ENCODE data around the gene DSCAM.

DSCAM gene

DNA sequence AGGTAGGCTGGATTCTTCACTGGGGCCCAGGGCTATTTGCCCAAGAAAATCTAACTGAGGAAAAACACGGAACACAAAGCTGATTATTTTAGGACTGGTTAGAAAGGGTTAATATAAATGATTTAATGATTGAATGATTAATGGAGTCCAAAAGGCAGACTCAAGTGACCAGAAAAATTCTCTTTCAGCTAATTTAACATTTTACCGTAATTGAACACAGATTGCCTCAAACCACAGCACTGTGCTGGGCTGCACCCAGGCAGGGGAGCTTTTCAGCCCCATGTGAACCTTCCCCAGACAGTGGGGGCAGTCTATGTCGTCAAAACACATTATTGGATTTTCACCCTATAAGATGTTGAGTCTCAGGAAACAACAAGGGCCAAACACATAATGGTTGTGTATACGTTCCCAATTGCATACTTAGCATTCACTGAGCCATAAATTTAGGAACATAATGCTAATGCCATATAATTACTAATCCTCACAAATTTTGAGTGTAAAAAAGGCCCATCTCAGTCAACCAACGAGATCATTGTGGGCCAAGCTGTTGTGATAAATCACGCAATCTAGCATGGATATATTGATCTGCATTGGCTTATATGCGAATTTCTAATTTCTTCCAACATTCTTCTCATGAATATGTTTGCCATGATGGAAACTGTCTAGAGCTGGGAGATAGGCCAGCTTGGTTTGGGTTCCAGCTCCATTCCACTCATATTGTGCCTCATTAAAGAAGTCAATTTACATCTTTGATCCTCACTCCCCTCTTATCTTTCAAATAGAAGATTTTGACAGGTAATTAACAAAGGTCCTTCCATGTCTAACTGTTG lies 27.7 kb downstream of the DSCAM start:
- Histone ChIP-seq H3K9me3 (ENCODE audit: control insufficient read depth, low read length) (no peaks in the 10 kb centered on the region), H3K4me1 (ENCODE audit: control insufficient read depth, insufficient read depth, low read length, poor library complexity, severe bottlenecking) (no peaks in the 10 kb centered on the region), H3K27me3 (replicated peaks; ENCODE audit: control insufficient read depth, insufficient read depth, low read length, poor library complexity, severe bottlenecking) (no peaks in the 10 kb centered on the region), H3K27ac (ENCODE audit: insufficient read depth, low read length, poor library complexity, severe bottlenecking) (no peak overlapping the region), H3K36me3 (ENCODE audit: control insufficient read depth, insufficient read depth, low read length) (no peaks in the 10 kb centered on the region), H3K4me3 (ENCODE audit: insufficient read depth, low read depth, low read length, poor library complexity, severe bottlenecking) (no peak overlapping the region)
- DNase-seq: no peak

- H3K4me1 ChIP-seq (ENCODE audit: control insufficient read depth, insufficient read depth, low read length, poor library complexity, severe bottlenecking): no peaks in the 10 kb centered on the region
- no peak for DNase-seq
- H3K4me3 ChIP-seq (ENCODE audit: insufficient read depth, low read depth, low read length, poor library complexity, severe bottlenecking): no peak overlapping the region
- H3K36me3 ChIP-seq (ENCODE audit: control insufficient read depth, insufficient read depth, low read length): no peaks in the 10 kb centered on the region
- H3K9me3 ChIP-seq (ENCODE audit: control insufficient read depth, low read length): no peaks in the 10 kb centered on the region
- no peak overlapping the region for H3K27ac ChIP-seq (ENCODE audit: insufficient read depth, low read length, poor library complexity, severe bottlenecking)
- no peaks in the 10 kb centered on the region for H3K27me3 ChIP-seq (replicated peaks; ENCODE audit: control insufficient read depth, insufficient read depth, low read length, poor library complexity, severe bottlenecking)
Measured at GRCh38 chr21:40813918-40814317, 33.0 kb downstream of the DSCAM start.

DNA sequence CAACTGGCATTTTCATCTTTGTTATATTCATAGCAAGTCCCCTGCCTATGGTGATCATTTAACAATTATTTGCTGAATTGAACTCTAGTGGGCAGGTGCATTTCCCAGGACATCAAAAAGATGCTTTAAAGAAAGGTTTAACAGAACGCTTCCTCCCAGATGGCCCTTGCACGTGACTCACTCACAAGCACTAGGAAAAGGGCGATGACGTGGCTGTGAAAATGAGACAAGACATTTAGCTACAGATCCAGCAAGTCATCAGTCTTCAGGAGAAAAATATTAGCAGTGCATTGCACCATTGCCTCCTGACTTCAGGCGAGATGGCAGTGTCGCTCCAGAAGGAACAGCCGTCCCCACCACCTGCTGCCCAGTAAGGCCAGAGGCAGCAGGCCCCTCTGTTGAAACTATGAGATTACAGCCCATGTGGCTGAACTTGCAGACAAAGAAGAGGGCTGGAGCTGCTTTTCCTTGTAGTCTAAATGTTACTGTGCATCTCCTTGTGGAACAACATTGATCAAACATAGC lies 37.2 kb downstream of the DSCAM start:
- no peak overlapping the region for H3K27ac ChIP-seq (ENCODE audit: insufficient read depth, low read length, poor library complexity, severe bottlenecking)
- H3K9me3 ChIP-seq (ENCODE audit: control insufficient read depth, low read length): no peaks in the 10 kb centered on the region
- DNase-seq: no peak
- no peaks in the 10 kb centered on the region for H3K36me3 ChIP-seq (ENCODE audit: control insufficient read depth, insufficient read depth, low read length)
- no peaks in the 10 kb centered on the region for H3K4me1 ChIP-seq (ENCODE audit: control insufficient read depth, insufficient read depth, low read length, poor library complexity, severe bottlenecking)
- H3K27me3 ChIP-seq (replicated peaks; ENCODE audit: control insufficient read depth, insufficient read depth, low read length, poor library complexity, severe bottlenecking): no peaks in the 10 kb centered on the region
- no peak overlapping the region for H3K4me3 ChIP-seq (ENCODE audit: insufficient read depth, low read depth, low read length, poor library complexity, severe bottlenecking)

GRCh38 chr21:40803101-40803500 lies 43.9 kb downstream of the DSCAM start:
- Histone ChIP-seq H3K36me3 (ENCODE audit: control insufficient read depth, insufficient read depth, low read length) (no peaks in the 10 kb centered on the region), H3K27me3 (replicated peaks; ENCODE audit: control insufficient read depth, insufficient read depth, low read length, poor library complexity, severe bottlenecking) (no peaks in the 10 kb centered on the region), H3K9me3 (ENCODE audit: control insufficient read depth, low read length) (peaks cover 5% of the 10 kb centered on the region), H3K4me3 (ENCODE audit: insufficient read depth, low read depth, low read length, poor library complexity, severe bottlenecking) (no peak overlapping the region), H3K27ac (ENCODE audit: insufficient read depth, low read length, poor library complexity, severe bottlenecking) (no peak overlapping the region), H3K4me1 (ENCODE audit: control insufficient read depth, insufficient read depth, low read length, poor library complexity, severe bottlenecking) (no peaks in the 10 kb centered on the region)
- no peak for DNase-seq

DNA sequence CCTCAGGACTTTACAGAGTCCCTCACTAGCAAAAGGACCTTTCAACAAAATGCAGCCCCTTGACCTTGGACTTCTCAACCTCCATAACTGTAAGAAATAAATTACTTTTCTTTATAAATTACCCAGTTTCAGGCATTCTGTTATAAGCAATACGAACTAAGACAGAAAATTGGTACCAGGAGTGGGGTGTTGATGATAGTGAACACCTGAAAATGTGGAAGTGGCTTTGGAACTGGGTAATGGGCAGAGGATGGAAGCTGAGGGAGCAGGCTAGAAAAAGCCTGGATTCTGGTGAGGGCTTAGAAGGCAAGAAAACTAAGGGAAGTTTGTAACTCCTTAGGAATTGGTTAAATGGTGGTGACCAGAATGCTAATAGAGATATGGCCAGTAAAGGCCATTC lies 46.8 kb downstream of the DSCAM start:
- no peak for DNase-seq
- Histone ChIP-seq H3K4me3 (ENCODE audit: insufficient read depth, low read depth, low read length, poor library complexity, severe bottlenecking) (no peak overlapping the region), H3K36me3 (ENCODE audit: control insufficient read depth, insufficient read depth, low read length) (no peaks in the 10 kb centered on the region), H3K9me3 (ENCODE audit: control insufficient read depth, low read length) (peaks cover 5% of the 10 kb centered on the region), H3K27me3 (replicated peaks; ENCODE audit: control insufficient read depth, insufficient read depth, low read length, poor library complexity, severe bottlenecking) (no peaks in the 10 kb centered on the region), H3K27ac (ENCODE audit: insufficient read depth, low read length, poor library complexity, severe bottlenecking) (no peak overlapping the region), H3K4me1 (ENCODE audit: control insufficient read depth, insufficient read depth, low read length, poor library complexity, severe bottlenecking) (no peaks in the 10 kb centered on the region)

DNA sequence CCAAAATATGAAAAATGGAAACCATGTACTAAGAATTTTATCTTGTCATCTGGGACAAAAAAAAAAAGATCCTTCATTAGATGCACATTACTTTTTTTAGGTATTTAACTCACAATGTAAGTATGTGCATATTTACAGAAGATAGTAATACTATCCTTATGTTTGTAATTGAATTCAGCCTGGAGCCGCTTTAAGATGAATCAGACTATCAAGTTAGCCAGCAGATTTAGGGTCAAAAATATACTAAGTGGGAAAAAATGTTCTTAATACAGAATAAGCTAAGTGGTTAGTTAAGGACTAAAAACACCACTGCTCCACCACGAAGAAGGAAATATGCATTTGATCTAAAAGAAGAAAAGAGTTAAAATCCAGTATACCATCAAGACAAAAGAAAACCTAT lies 49.1 kb downstream of the DSCAM start:
- Histone ChIP-seq H3K4me1 (ENCODE audit: control insufficient read depth, insufficient read depth, low read length, poor library complexity, severe bottlenecking) (no peaks in the 10 kb centered on the region), H3K9me3 (ENCODE audit: control insufficient read depth, low read length) (peaks cover 5% of the 10 kb centered on the region), H3K4me3 (ENCODE audit: insufficient read depth, low read depth, low read length, poor library complexity, severe bottlenecking) (no peak overlapping the region), H3K27me3 (replicated peaks; ENCODE audit: control insufficient read depth, insufficient read depth, low read length, poor library complexity, severe bottlenecking) (no peaks in the 10 kb centered on the region), H3K36me3 (ENCODE audit: control insufficient read depth, insufficient read depth, low read length) (no peaks in the 10 kb centered on the region), H3K27ac (ENCODE audit: insufficient read depth, low read length, poor library complexity, severe bottlenecking) (no peak overlapping the region)
- DNase-seq: no peak

DNA sequence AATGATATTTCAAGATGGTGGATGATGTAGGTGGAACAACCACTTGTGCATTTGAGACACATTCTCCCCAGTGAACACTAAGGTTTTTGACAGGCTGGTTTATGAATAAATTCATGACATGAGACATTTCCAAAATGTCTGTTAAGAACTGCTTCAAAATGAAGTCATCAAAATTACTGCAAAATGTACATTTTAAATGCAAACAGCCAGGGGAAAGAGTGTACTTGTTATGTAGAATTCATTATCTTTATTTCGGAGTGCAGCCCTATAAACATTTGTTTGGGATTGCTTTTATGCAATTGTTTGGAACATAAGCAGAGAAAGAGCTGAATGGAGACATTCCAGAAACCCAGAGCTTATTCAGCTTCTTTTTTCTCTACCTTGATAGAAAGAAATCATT lies 49.5 kb downstream of the DSCAM start:
- no peak overlapping the region for H3K4me3 ChIP-seq (ENCODE audit: insufficient read depth, low read depth, low read length, poor library complexity, severe bottlenecking)
- H3K36me3 ChIP-seq (ENCODE audit: control insufficient read depth, insufficient read depth, low read length): no peaks in the 10 kb centered on the region
- H3K4me1 ChIP-seq (ENCODE audit: control insufficient read depth, insufficient read depth, low read length, poor library complexity, severe bottlenecking): no peaks in the 10 kb centered on the region
- no peak overlapping the region for H3K27ac ChIP-seq (ENCODE audit: insufficient read depth, low read length, poor library complexity, severe bottlenecking)
- H3K27me3 ChIP-seq (replicated peaks; ENCODE audit: control insufficient read depth, insufficient read depth, low read length, poor library complexity, severe bottlenecking): no peaks in the 10 kb centered on the region
- no peak for DNase-seq
- peaks cover 5% of the 10 kb centered on the region for H3K9me3 ChIP-seq (ENCODE audit: control insufficient read depth, low read length)

DNA sequence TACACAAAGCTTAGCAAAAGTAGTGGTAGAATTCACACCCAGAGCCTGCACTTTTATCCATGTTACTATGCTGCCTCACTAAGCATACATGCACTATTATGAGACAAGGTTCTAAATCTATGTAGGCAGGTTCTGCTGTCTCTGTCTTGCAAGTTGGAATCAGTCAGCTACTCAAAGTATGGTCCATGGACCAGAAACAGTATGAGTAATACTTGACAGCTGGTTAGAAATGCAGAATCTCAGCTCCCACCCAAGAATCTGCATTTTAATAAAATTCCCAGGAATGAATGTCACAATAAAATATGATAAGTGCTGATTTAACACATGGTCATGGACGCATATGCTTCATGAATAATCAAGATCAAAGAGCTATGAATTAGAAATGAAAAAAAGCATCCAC lies 50.5 kb downstream of the DSCAM start:
- Histone ChIP-seq H3K4me3 (ENCODE audit: insufficient read depth, low read depth, low read length, poor library complexity, severe bottlenecking) (no peak overlapping the region), H3K36me3 (ENCODE audit: control insufficient read depth, insufficient read depth, low read length) (no peaks in the 10 kb centered on the region), H3K27ac (ENCODE audit: insufficient read depth, low read length, poor library complexity, severe bottlenecking) (no peak overlapping the region), H3K27me3 (replicated peaks; ENCODE audit: control insufficient read depth, insufficient read depth, low read length, poor library complexity, severe bottlenecking) (no peaks in the 10 kb centered on the region), H3K4me1 (ENCODE audit: control insufficient read depth, insufficient read depth, low read length, poor library complexity, severe bottlenecking) (no peaks in the 10 kb centered on the region), H3K9me3 (ENCODE audit: control insufficient read depth, low read length) (peaks cover 3% of the 10 kb centered on the region)
- DNase-seq: no peak

- Histone ChIP-seq H3K4me1 (ENCODE audit: control insufficient read depth, insufficient read depth, low read length, poor library complexity, severe bottlenecking) (no peaks in the 10 kb centered on the region), H3K4me3 (ENCODE audit: insufficient read depth, low read depth, low read length, poor library complexity, severe bottlenecking) (no peak overlapping the region), H3K9me3 (ENCODE audit: control insufficient read depth, low read length) (no peaks in the 10 kb centered on the region), H3K27me3 (replicated peaks; ENCODE audit: control insufficient read depth, insufficient read depth, low read length, poor library complexity, severe bottlenecking) (no peaks in the 10 kb centered on the region), H3K36me3 (ENCODE audit: control insufficient read depth, insufficient read depth, low read length) (no peaks in the 10 kb centered on the region), H3K27ac (ENCODE audit: insufficient read depth, low read length, poor library complexity, severe bottlenecking) (no peak overlapping the region)
- no peak for DNase-seq
Measured at GRCh38 chr21:40795313-40795712, 51.6 kb downstream of the DSCAM start.

DNA sequence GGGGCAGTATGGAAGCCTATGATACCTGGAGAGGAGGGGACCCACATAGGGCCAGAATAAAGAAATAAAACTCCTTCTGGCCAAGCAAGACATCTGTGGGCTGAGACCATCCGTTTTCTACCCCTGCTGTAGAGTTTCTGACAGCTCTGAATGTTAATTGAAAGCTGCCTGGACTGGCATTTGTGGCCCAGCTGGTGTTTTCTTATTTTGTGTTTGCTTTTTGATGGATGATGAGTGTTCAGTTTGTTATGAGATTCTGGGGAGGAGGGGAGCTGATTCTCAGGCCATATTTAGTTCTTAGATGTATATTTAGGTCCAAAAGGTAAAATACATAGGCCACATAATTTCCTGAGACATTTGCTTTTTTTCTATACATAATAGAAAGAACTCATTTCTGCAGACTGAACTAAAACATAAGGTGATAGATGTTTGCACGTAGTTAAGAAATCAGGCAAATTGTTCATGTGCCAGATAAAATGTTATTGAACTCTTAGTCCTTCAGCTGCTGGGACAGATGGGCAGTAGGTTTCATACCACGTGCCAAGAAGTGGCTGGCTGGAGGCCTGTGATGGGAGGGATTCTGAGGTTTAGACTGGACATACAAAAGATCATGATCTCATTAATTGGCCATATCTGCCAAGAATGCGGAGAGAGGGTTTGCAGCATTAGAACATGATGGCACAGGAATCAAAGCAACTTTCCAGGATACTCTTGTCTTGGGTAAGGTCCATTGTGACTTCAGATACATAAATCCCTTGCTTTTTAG lies 54.1 kb downstream of the DSCAM start:
- Histone ChIP-seq H3K4me1 (ENCODE audit: control insufficient read depth, insufficient read depth, low read length, poor library complexity, severe bottlenecking) (no peaks in the 10 kb centered on the region), H3K27me3 (replicated peaks; ENCODE audit: control insufficient read depth, insufficient read depth, low read length, poor library complexity, severe bottlenecking) (no peaks in the 10 kb centered on the region), H3K36me3 (ENCODE audit: control insufficient read depth, insufficient read depth, low read length) (no peaks in the 10 kb centered on the region), H3K9me3 (ENCODE audit: control insufficient read depth, low read length) (no peaks in the 10 kb centered on the region), H3K4me3 (ENCODE audit: insufficient read depth, low read depth, low read length, poor library complexity, severe bottlenecking) (no peak overlapping the region), H3K27ac (ENCODE audit: insufficient read depth, low read length, poor library complexity, severe bottlenecking) (no peak overlapping the region)
- DNase-seq: no peak

Data from effector memory CD4-positive, alpha-beta T cell (primary cell).